Liver (tissue), 9 donors: ENCODE results near the gene ACSL1. TPM values are rescaled to one million over a fixed set of nuclear protein-coding genes. Genes with fewer than 3 reads are reported as not detected.
"Not testable (repeated sequence)": the region's sequence is repeated elsewhere in the genome, so short reads cannot be mapped to it uniquely, and the experiment has no call there.

ENCODE experiments used
- DNase-seq: peaks from one replicate; pipeline ENCODE4 v3.0.0-alpha.2; 2017; ENCODE audit warnings: low spot score
- H3K27ac ChIP-seq, 2 donors: one replicate each; pipeline ENCODE4 v1.7.0; 2013; ENCODE audit warnings: inconsistent platforms in 2 of 2, low read length in 2 of 2, control low read depth in 1 of 2, low read depth in 1 of 2, mild to moderate bottlenecking in 1 of 2
- H3K27me3 ChIP-seq, 4 donors: one replicate each; pipeline versions ENCODE4 v1.6.1 to v1.7.0; 2013; ENCODE audit warnings: low read length in 3 of 4, inconsistent platforms in 1 of 4, mild to moderate bottlenecking in 1 of 4, moderate library complexity in 1 of 4; ENCODE audit not compliant: control insufficient read depth in 4 of 4, insufficient read depth in 4 of 4
- H3K36me3 ChIP-seq, 4 donors: one replicate each; pipeline versions ENCODE4 v1.6.1 to v1.7.0; 2013; ENCODE audit warnings: low read length in 3 of 4, mild to moderate bottlenecking in 3 of 4, low read depth in 1 of 4, moderate library complexity in 1 of 4; ENCODE audit not compliant: control insufficient read depth in 4 of 4, insufficient read depth in 3 of 4
- H3K4me1 ChIP-seq, 4 donors: one replicate each; pipeline versions ENCODE4 v1.6.1 to v1.7.0; 2013; ENCODE audit warnings: low read length in 3 of 4, mild to moderate bottlenecking in 3 of 4, moderate library complexity in 1 of 4; ENCODE audit not compliant: control insufficient read depth in 4 of 4, insufficient read depth in 4 of 4
- H3K4me3 ChIP-seq, 3 donors: one replicate each; pipeline versions ENCODE4 v1.6.1 to v1.7.0; 2013; ENCODE audit warnings: low read length in 3 of 3, control low read depth in 1 of 3, low read depth in 1 of 3, mild to moderate bottlenecking in 1 of 3
- H3K9ac ChIP-seq, 2 donors: one replicate each; pipeline ENCODE4 v1.7.0; 2013; ENCODE audit warnings: low read length in 2 of 2, mild to moderate bottlenecking in 2 of 2, moderate library complexity in 2 of 2, control low read depth in 1 of 2, low read depth in 1 of 2
- H3K9me3 ChIP-seq, 4 donors: one replicate each; pipeline versions ENCODE4 v1.6.1 to v1.7.0; 2013; ENCODE audit warnings: low read length in 3 of 4; ENCODE audit not compliant: control insufficient read depth in 4 of 4
- ATF3 ChIP-seq: IDR thresholded peaks from 2 replicates; pipeline ENCODE4 v1.6.1; 2016; ENCODE audit warnings: antibody characterized with exemption
- CTCF ChIP-seq: fragments of 150-350 bp; IDR thresholded peaks from 2 replicates; pipeline ENCODE4 v1.5.1; 2017; ENCODE audit warnings: improper control_type of control experiment, low read depth, low read length; ENCODE audit not compliant: missing input control
- EGR1 ChIP-seq, 2 donors: IDR thresholded peaks; 2 replicates each; pipeline ENCODE4 v1.6.1; 2016 to 2018; ENCODE audit warnings: antibody characterized with exemption in 2 of 2, low read depth in 2 of 2
- FOXA1 ChIP-seq: IDR thresholded peaks from 2 replicates; pipeline ENCODE4 v1.6.1; 2016; ENCODE audit warnings: antibody characterized with exemption
- FOXA2 ChIP-seq: IDR thresholded peaks from 2 replicates; pipeline ENCODE4 v1.6.1; 2016; ENCODE audit warnings: antibody characterized with exemption
- GABPA ChIP-seq, 2 donors: IDR thresholded peaks in 1 of 2; conservative IDR thresholded peaks in 1 of 2; 2 replicates each; pipeline ENCODE4 v1.6.1; 2016; ENCODE audit warnings: antibody characterized with exemption in 2 of 2, mild to moderate bottlenecking in 1 of 2, moderate library complexity in 1 of 2
- HNF4A ChIP-seq, 2 donors: conservative IDR thresholded peaks; 2 replicates each; pipeline ENCODE4 v1.6.1; 2016; ENCODE audit warnings: antibody characterized with exemption in 2 of 2, mild to moderate bottlenecking in 2 of 2
- HNF4G ChIP-seq: IDR thresholded peaks from 2 replicates; pipeline ENCODE4 v1.6.1; 2016; ENCODE audit warnings: antibody characterized with exemption
- JUND ChIP-seq, 2 donors: IDR thresholded peaks; 2 replicates each; pipeline ENCODE4 v1.6.1; 2016; ENCODE audit warnings: antibody characterized with exemption in 2 of 2
- MAX ChIP-seq: IDR thresholded peaks from 2 replicates; pipeline ENCODE4 v1.6.1; 2016; ENCODE audit warnings: antibody characterized with exemption
- NR2F2 ChIP-seq: IDR thresholded peaks from 2 replicates; pipeline ENCODE4 v1.6.1; 2016; ENCODE audit warnings: antibody characterized with exemption
- REST ChIP-seq: IDR thresholded peaks from 2 replicates; pipeline ENCODE4 v1.6.1; 2016; ENCODE audit warnings: antibody characterized with exemption, mild to moderate bottlenecking
- RXRA ChIP-seq, 2 donors: IDR thresholded peaks; 2 replicates each; pipeline ENCODE4 v1.6.1; 2017 to 2018; ENCODE audit warnings: antibody characterized with exemption in 2 of 2, mild to moderate bottlenecking in 1 of 2
- SP1 ChIP-seq: IDR thresholded peaks from 2 replicates; pipeline ENCODE4 v1.6.1; 2018; ENCODE audit warnings: antibody characterized with exemption, mild to moderate bottlenecking
- TAF1 ChIP-seq: conservative IDR thresholded peaks from 2 replicates; pipeline ENCODE4 v1.6.1; 2016; ENCODE audit warnings: antibody characterized with exemption, mild to moderate bottlenecking
- YY1 ChIP-seq: IDR thresholded peaks from 2 replicates; pipeline ENCODE4 v1.6.1; 2016; ENCODE audit warnings: antibody characterized with exemption, mild to moderate bottlenecking
- ZBTB33 ChIP-seq: IDR thresholded peaks from 2 replicates; pipeline ENCODE4 v1.6.1; 2016; ENCODE audit warnings: antibody characterized with exemption
- WGBS: extraction: QIAGEN DNeasy Blood & Tissue Kit; methylation state at CpG from one replicate; pipeline ENCODE4 v1.1.7; 2013; 5-methylcytosine and 5-hydroxymethylcytosine counted together
- polyA plus RNA-seq, 2 donors: library from polyadenylated mRNA; stranded (reverse) in 1 of 2; unstranded in 1 of 2; fragments of 200-250 nt in 1 of 2; fragments of >200 nt in 1 of 2; fragmentation: Nextera tagmentation in 1 of 2; extraction: Ambion mirVana in 1 of 2; gene quantifications; one replicate each; pipeline versions ENCODE4 v1.2.1 to v1.2.3, GENCODE V29; 2013 to 2015
- total RNA-seq, 2 donors: library from RNA; depleted of rRNA; stranded (reverse); fragments of >200 nt; gene quantifications; one replicate each; pipeline ENCODE4 v1.2.3, GENCODE V29; 2014
- donor health status: healthy.
- donor health status: healthy.
- donor health status: healthy.
- donor health status: healthy.
- donor health status: healthy.

ACSL1 gene
- total and polyA plus RNA-seq, 4 donors, result 210 to 2,226 (median 878) TPM

GRCh38 chr4:184844742-184845141 is 19.0 kb upstream of the ACSL1 start:
- Histone ChIP-seq H3K36me3 (no peaks in the 10 kb centered on the region), H3K4me1 (no peaks in the 10 kb centered on the region), H3K4me3 (no peak overlapping the region), H3K9me3 (no peaks in the 10 kb centered on the region), H3K27ac (no peak overlapping the region), H3K9ac (no peak overlapping the region), H3K27me3 (no peaks in the 10 kb centered on the region)
- 97% methylated on average over 1 of the region's 1 CpG for WGBS
- no peak for TF ChIP-seq FOXA1
- TF ChIP-seq NR2F2, result no peak
- no peak for TF ChIP-seq REST
- no peak for TF ChIP-seq ATF3
- no peak for TF ChIP-seq RXRA (IDR thresholded peaks at IDR 0.05)
- TF ChIP-seq ZBTB33, result no peak
- TF ChIP-seq FOXA2, result no peak
- no peak for TF ChIP-seq JUND (IDR thresholded peaks at IDR 0.05)
- TF ChIP-seq MAX, result no peak
- TF ChIP-seq HNF4A (conservative IDR thresholded peaks at IDR 0.05), result no peak
- no peak for TF ChIP-seq HNF4G
- no peak for TF ChIP-seq CTCF
- TF ChIP-seq SP1, result no peak
- TF ChIP-seq GABPA (IDR thresholded peaks at IDR 0.05 in 1 of 2, conservative IDR thresholded peaks at IDR 0.05 in 1 of 2), result no peak
- TF ChIP-seq YY1, result no peak
- no peak for DNase-seq

- DNase-seq, result no peak
These were observed 18.3 kb upstream of the ACSL1 start for GRCh38 chr4:184843984-184844554.

GRCh38 chr4:184839075-184839399 is 13.3 kb upstream of the ACSL1 start:
- not testable (repeated sequence) for H3K9ac ChIP-seq, H3K36me3 ChIP-seq, H3K27me3 ChIP-seq, H3K4me3 ChIP-seq, DNase-seq, H3K9me3 ChIP-seq, H3K4me1 ChIP-seq, H3K27ac ChIP-seq
- WGBS, result 97% methylated on average over 6 of the region's 6 CpGs

More at GRCh38 chr4:184843984-184844554, 18.3 kb upstream of the ACSL1 start:
- no peaks in the 10 kb centered on the region for H3K9me3 ChIP-seq
- no peak overlapping the region for H3K9ac ChIP-seq
- H3K27ac ChIP-seq, result no peak overlapping the region
- TF ChIP-seq FOXA2 (no peak), HNF4A (conservative IDR thresholded peaks at IDR 0.05) (no peak), ATF3 (no peak), SP1 (no peak), YY1 (no peak), NR2F2 (no peak), FOXA1 (no peak), TAF1 (no peak), EGR1 (IDR thresholded peaks at IDR 0.05; ENCODE audit: low read depth in 2 of 2) (no peak)
- no peaks in the 10 kb centered on the region for H3K36me3 ChIP-seq
- no peaks in the 10 kb centered on the region for H3K27me3 ChIP-seq
- H3K4me3 ChIP-seq, result no peak overlapping the region
- no peaks in the 10 kb centered on the region for H3K4me1 ChIP-seq
- WGBS, result 91% methylated on average over 16 of the region's 16 CpGs
